Stimulated activated CD4-positive, alpha-beta T cell treated with anti-CD3 and anti-CD28 coated beads, Interleukin-1b, Interleukin-23, amount 100 ng/mL, for 24 hours (primary cell): Measurements from ENCODE around the gene ATIC.

Experiments
- DNase-seq, 4 experiments: peaks; one replicate each; pipeline ENCODE4 v3.0.0-alpha.2; 2020; ENCODE audit warnings: low read depth in 4 of 4, low spot score in 1 of 4

ATIC gene

DNA sequence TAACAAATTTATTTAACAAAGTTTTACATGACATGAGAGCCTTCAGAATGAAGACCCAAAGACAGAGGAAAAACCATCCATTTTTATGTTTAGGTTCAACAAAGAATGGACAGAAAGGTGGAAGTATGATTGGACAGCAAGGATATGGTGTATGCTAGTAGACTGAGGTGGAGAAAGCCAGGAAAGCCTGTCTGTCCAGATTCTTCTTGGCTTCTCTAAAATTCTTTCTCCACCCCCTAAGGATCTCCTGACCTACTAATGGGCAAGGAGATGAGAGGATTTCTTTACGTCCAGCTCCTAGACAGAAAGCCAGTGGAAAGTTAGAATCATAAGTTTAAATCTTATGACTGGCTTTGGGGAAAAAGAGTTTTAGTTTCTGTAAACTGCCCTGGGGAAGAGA is 3.0 kb downstream of the ATIC start:
- DNase-seq: no peak

GRCh38 chr2:215315301-215315700 is 3.4 kb downstream of the ATIC start:
- DNase-seq: no peak

DNA sequence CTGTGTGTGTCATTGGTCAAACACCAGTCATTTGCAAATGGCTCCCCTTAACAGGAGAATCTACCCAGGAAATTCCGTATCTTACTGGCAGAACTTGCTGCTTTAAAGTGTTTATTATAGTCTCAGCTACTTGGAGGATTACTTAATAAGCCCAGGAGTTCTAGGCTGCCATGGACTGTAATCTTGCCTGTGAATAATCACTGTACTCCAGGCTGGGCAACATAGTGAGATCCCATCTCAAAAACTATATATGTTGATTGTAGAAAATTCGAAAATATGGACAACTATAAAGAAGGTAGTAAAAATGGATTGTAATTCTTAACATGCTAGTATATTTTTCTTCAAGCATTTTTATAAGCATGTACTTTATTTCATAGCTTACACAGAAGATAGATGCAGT is 4.5 kb downstream of the ATIC start:
- no peak for DNase-seq

- DNase-seq: no peak
Measured at GRCh38 chr2:215319500-215319899, 7.6 kb downstream of the ATIC start.

- no peak for DNase-seq
Measured at GRCh38 chr2:215320102-215320501, 8.2 kb downstream of the ATIC start.

- no peak for DNase-seq
Measured at GRCh38 chr2:215320679-215321078, 8.8 kb downstream of the ATIC start.

- DNase-seq: no peak
Measured at GRCh38 chr2:215324811-215325210, 13.0 kb downstream of the ATIC start.

DNA sequence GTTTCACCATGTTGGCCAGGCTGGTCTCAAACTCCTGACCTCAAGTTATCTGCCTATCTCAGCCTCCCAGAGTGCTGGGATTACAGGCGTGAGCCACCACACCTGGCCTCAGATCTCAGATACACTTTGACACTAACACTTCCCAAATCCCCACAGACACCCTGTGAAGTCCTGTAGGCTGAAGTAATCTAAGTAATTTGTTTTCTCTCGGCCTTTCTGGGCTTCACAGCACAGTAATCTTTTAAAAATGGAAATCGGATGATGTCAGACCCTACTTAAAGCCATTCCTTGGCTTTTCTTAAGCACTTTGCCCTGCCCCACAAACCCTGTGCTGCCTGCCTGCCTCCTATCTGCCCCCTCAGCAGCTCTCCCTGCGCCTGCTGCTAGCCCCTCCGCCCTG is 16.2 kb downstream of the ATIC start:
- DNase-seq: no peak

DNA sequence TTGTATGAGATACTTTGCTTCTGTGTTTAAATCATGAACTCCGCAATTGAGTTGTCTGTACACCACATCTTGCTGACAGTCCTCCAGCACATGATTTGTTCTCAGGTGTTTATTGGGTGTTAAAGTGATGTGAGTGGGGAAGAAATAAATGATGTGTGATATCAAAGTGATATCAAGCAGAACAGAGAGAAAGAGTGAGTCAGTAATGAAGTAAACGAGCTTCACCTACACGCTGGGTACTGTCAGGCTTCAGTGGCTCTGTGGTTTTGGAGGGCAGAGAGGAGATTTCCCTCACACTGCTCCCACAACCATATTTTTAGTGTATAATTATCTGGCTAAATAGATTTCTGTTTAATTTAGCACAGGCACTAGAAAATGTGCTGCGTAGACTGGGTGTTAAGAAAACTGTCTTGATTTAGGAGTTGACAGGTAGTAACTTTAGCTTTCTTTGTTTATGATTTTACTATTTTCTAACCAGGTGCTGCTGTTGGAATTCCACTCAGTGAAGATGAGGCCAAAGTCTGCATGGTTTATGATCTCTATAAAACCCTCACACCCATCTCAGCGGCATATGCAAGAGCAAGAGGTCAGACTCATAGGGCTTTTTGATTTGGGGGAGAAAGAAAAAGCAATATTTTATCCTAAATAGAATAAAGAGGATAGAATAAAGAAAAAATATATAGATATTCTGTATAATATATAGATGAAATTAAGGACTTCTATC is 21.2 kb downstream of the ATIC start:
- DNase-seq: no peak

DNA sequence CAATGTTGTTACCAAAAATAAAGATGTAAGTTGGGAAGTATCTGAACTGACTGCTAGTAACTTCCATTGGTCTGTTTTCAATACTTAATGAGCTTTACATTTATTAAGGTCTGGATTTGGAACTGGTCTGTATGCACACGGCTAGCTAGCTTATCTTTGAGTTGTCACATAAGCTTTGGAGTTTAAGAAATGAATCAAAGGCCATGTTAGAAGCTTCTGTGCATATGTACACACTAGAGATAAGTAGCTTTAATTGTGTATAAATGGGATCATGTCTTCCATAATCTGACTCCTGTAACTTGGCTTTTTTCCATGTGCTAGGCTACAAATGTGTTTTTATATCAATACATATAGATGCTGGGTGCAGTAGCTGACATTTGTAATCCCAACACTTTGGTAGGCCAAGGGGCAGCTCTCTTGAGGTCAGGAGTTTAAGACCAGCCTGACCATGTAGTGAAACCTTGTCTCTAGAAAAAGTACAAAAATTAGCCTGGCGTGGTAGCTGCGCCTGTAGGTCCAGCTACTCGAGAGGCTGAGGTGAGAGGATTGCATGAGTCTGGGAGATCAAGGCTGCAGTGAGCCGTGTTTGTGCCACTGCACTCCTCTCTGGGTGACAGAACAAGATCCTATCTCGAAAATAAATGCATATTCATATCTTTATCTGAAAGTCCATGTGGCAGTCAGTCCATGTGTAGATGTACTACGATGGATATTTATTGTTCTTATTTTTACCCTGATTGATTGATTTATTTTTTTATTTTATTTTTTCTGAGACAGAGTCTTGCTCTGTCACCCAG is 27.2 kb downstream of the ATIC start:
- DNase-seq: no peak

GRCh38 chr2:215347878-215348277 is 36.0 kb downstream of the ATIC start:
- DNase-seq: no peak

DNA sequence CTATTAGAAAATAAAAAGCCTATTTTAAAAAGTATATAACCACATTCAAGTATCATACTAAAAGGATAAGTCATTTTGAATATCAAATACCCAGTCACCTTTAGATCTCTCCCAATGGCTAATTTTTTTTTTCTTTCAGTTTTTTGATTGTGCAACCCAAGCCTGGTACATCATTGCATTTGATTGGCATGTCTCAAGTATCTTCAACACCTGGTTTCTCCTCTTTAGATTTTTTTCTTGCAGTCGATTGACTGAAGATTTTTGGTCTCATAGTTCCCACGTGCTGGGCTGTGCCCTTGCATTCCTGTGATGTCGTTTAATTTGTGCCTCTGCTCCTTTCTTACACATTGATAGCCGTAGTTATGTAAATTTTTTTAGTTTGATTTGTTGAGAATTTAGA is 40.7 kb downstream of the ATIC start:
- no peak for DNase-seq

DNA sequence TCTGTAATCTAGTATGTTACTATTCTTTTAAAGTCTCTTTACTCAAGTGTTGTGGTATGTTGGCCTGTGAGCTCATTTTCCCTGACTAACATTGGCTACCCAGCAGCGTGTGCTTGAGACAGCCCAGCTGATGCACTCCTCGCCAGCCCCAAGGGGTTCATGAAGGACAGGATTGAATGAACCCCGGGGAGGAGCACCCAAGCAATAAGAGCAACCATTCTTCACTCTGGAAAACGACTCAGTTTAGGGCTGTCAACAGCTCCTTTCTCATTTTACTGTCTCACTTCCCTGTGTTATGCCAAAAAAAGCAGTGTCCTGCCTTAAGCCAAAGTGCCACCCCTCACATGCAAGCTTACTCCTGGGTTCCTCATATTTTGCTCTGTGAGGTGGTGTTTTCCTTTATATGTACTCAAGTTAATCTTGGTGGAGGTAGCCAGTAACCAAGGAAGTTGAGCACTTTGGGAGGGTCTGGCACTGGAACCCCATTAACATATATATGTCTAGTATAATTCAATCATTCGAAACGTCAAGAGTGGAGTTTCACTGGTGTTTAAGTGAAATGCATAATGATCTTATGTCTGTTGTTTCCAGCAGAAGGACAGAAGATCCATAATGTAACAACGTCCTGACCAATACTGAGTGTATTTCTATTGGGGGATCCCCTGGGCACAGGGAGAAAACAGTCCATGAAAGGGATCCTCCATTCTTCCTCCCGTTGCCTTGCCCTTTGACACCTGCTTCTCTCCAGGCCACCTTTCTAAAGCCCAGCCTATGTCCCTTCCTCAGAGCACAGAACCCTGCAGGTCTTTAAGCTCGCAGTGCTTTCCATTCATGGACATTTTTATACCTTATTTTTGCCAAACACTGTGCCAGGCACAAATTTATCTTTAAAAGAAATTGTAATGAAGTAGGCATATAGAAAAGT is 43.2 kb downstream of the ATIC start:
- DNase-seq: no peak

DNA sequence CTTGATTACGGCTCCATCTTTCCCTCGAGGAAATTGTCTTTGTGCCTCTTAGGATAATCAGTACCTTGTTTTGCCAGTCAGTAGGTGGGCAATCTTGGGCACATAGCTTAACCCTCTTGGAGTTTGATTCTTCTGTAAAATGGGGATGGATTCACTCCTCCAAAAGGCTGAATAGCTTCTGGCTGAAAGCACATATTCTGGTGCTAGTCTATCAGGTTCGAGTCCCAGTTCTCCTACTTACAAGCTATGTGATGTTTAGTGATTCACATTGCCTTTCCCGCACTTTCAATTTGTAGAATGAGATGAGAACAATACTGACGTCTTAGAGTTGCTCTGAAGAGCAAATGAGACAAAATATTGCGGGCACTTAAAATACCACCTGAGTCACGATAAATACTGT is 43.9 kb downstream of the ATIC start:
- DNase-seq: no peak

DNA sequence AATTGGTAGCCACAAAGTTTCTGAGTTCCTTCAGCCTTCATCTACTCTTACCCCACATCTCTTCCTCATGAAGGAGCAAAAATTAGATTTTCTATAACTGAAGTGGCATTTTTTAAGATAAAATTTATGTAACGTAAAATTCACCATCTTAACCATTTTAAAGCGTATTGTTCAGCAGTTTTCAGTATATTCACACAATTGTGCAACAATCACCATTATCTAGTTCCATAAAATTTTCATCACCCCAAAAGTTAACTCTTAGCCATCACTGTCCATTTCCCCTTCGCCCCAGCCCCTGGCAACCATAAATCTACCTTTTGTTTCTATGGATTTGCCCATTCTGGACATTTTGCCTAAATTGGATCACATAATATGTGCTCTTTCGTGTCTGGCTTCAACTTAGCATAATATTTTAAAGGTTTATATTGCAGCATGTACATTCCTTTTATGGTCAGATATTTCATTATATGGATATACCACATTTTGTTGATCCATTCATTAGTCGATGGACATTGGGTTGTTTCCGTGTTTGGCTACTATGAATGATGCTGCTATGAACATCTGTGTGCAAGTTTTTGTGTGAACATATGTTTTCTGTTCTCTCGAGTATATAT is 44.6 kb downstream of the ATIC start:
- no peak for DNase-seq

- DNase-seq: no peak
Measured at GRCh38 chr2:215356948-215357461, 45.1 kb downstream of the ATIC start.

DNA sequence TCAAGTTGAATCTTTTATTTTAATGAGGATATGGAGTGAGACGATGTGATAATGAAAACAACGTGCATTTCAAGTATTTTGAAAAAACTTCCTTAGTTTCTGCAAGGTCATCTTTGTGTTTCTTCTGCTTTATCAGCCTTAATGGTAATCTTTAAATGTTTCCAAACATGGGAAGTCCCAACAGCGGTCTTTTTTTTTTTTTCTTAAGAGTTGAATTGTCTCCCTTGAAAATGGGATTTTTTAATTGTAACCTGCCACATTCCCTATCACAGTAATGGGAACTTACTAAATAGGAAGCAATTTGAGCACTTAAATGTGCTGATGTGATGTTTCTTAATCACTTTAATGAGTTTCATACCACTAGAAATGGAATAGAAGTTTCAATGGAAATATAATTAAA is 45.8 kb downstream of the ATIC start:
- DNase-seq: no peak

DNA sequence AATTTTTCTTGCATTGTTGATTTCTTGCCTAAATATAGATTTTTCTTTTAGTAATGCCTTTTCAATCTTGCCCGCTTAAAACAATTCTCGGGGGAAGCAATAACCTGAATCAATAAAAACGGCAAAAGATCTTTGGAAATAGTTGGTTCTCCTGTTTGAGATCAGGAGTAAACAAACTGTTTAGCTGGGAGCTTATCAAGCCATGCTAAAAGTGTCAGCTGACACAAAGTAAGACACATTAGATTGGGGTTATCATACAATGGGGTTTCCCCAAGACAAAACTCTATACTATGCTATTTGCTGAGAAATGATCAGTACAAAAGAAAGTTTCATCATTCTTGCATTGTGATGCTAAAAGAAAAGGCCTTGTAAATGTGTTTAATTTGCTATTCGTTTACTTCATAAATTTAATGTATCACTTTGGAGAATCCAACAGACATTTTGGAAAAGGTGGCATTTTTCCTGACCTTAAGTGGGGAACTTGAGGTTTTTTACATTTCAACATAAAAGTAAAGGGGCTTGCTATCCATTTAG is 46.5 kb downstream of the ATIC start:
- DNase-seq: no peak

DNA sequence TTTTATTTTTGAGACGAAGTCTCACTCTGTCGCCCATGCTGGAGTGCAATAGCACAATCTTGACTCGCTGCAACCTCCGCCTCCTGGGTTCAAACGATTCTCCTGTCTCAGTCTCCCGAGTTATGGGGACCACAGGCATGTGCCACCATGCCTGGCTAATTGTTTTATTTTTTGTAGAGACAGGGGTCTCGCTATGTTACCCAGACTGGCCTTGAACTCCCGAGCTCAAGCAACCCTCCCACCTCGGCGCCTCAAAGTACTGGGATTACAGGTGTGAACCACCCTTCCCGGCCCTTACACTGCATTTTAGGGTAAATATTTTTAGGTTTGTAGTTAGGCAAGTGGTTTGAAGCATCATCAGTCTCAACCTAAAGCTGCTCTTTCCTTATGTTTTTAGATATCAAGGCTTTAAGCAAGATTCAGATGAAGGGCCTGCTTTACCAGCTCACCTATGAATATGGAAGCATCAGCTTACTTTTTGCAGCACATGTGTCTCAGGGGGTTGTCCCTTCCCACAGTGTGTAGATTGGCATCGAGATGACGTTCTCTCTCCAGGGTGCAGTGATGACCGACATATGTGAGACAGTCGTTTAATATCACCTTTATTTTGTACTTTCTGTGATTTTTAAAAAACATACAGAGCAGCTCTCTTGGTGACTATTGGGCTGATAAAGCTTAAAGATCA is 47.2 kb downstream of the ATIC start:
- no peak for DNase-seq

DNA sequence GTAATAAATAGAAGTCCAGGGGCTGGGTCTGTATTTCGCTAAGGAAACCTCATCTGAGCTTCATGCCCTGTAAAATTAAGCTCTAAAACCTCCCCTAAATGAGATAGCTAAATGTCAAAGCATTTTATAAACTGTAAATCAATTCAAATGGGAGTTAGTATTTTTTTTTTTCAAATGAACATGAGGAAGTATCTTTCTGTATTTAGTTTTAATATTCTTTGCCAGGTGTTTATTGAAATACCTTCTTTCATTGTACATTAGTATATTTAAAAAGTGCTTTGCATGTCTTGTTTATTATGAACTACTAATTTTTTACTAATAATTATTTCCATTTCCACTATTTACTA is 47.7 kb downstream of the ATIC start:
- no peak for DNase-seq
